ENCODE results near the gene PFKM.

The PFKM gene

GRCh38 chr12:48183876-48184548, 64.8 kb downstream of the PFKM start:
- Mint-ChIP-seq H3K9me3 (no peaks in the 10 kb centered on the region), H3K27ac (peak overlapping the region; percentile 43), H3K27me3 (peaks cover 37% of the 10 kb centered on the region), H3K4me1 (peaks cover 32% of the 10 kb centered on the region), H3K36me3 (no peaks in the 10 kb centered on the region), H3K4me3 (peak overlapping the region; percentile 91)
- ATAC-seq = peak; percentile 40

DNA sequence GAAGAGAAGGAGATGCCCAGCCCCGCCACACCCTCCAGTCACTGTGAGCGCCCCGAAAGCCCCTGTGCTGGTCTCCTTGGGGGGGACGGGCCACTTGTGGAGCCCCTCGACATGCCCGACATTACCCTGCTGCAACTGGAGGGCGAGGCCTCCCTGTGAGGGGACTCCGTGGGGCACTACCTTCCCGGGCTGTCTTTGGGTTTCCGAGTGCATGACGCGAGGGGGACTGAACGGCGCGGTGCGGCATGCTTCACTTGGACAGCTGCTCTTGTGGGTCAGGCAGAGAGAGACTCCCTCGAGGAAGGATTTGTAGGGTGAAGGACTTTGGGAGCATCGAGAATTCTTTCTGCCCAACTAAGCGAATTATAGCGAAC, 65.4 kb downstream of the PFKM start:
- H3K27me3 Mint-ChIP-seq = peaks cover 32% of the 10 kb centered on the region
- H3K4me3 Mint-ChIP-seq = peak overlapping the region; percentile 91
- H3K9me3 Mint-ChIP-seq = no peaks in the 10 kb centered on the region
- peaks cover 32% of the 10 kb centered on the region for H3K4me1 Mint-ChIP-seq
- H3K36me3 Mint-ChIP-seq = no peaks in the 10 kb centered on the region
- ATAC-seq = no peak
- H3K27ac Mint-ChIP-seq = no peak overlapping the region

DNA sequence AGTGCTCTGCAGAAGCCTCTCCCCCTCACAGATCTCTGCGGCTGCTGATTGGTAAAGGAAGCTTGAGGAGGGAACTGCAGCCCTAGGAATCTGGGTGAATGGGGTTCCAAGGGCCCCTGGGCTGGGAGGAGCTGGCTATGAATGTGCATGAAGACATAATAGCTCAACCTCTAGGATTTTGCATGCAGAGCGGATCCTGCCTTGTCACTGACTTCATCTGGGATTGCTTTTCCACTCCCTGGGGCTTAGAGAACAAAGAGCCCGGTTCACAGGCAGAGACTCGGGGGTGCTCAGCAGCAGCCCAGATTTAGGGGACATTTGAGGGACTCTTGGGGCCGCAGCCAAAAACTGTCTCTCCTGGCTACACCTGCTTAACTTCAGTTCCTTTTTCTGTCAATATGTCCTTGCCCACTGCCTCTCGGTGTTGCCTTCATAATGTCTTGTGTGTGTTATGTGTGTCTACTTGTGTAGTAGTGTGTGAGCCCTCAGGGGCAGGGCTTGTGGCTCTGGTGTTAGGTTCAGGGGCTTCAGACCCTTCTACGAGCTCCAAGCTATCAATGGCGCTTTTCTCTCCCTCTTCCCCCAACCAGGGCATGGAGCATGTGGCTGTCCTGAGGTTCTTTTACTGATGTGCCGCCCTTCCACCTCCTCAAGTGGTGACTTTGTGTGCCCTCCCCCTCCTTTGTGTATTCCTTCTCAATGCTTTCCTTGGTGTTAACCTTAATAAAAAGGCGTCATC, 66.2 kb downstream of the PFKM start:
- Mint-ChIP-seq H3K4me1 (peaks cover 32% of the 10 kb centered on the region), H3K27ac (no peak overlapping the region), H3K27me3 (peaks cover 27% of the 10 kb centered on the region), H3K9me3 (no peaks in the 10 kb centered on the region), H3K4me3 (no peak overlapping the region), H3K36me3 (no peaks in the 10 kb centered on the region)
- no peak for ATAC-seq

- ATAC-seq = no peak
- H3K4me1 Mint-ChIP-seq = peaks cover 26% of the 10 kb centered on the region
- no peak overlapping the region for H3K4me3 Mint-ChIP-seq
- H3K9me3 Mint-ChIP-seq = no peaks in the 10 kb centered on the region
- no peak overlapping the region for H3K27ac Mint-ChIP-seq
- H3K36me3 Mint-ChIP-seq = no peaks in the 10 kb centered on the region
- H3K27me3 Mint-ChIP-seq = peaks cover 19% of the 10 kb centered on the region
Measured at GRCh38 chr12:48187916-48188695, 68.9 kb downstream of the PFKM start.

GRCh38 chr12:48189331-48190125, 70.4 kb downstream of the PFKM start:
- no peak overlapping the region for H3K4me3 Mint-ChIP-seq
- H3K27ac Mint-ChIP-seq = no peak overlapping the region
- peak; percentile 66 for ATAC-seq
- H3K27me3 Mint-ChIP-seq = peaks cover 26% of the 10 kb centered on the region
- H3K9me3 Mint-ChIP-seq = no peaks in the 10 kb centered on the region
- no peaks in the 10 kb centered on the region for H3K36me3 Mint-ChIP-seq
- H3K4me1 Mint-ChIP-seq = peaks cover 20% of the 10 kb centered on the region

DNA sequence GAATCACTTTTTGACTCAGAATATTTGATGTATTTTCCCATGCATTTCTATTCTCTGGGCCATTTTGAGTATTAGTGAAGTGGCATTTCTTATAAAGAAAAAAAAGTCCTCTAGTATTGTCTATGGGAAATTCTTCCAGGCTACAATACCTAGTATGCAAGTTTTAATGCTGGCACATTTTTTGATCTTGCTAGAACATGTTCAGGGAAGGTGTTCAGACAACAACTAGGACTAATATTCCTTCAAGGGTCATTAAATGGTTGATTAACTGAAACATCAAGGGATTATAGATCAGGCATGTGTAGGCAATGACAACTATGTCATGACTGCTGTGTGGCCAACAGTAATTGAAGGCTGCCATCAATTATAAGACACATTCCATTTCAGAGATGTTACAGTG, 71.9 kb downstream of the PFKM start:
- peaks cover 5% of the 10 kb centered on the region for H3K4me1 Mint-ChIP-seq
- no peaks in the 10 kb centered on the region for H3K9me3 Mint-ChIP-seq
- H3K36me3 Mint-ChIP-seq = no peaks in the 10 kb centered on the region
- H3K27ac Mint-ChIP-seq = no peak overlapping the region
- no peak overlapping the region for H3K4me3 Mint-ChIP-seq
- H3K27me3 Mint-ChIP-seq = peaks cover 28% of the 10 kb centered on the region
- no peak for ATAC-seq

GRCh38 chr12:48192861-48193260, 73.7 kb downstream of the PFKM start:
- peaks cover 28% of the 10 kb centered on the region for H3K27me3 Mint-ChIP-seq
- no peak overlapping the region for H3K27ac Mint-ChIP-seq
- ATAC-seq = no peak
- no peaks in the 10 kb centered on the region for H3K36me3 Mint-ChIP-seq
- no peaks in the 10 kb centered on the region for H3K9me3 Mint-ChIP-seq
- no peaks in the 10 kb centered on the region for H3K4me1 Mint-ChIP-seq
- H3K4me3 Mint-ChIP-seq = no peak overlapping the region

GRCh38 chr12:48193623-48194022, 74.5 kb downstream of the PFKM start:
- no peaks in the 10 kb centered on the region for H3K4me1 Mint-ChIP-seq
- no peak for ATAC-seq
- H3K4me3 Mint-ChIP-seq = no peak overlapping the region
- peaks cover 28% of the 10 kb centered on the region for H3K27me3 Mint-ChIP-seq
- H3K36me3 Mint-ChIP-seq = no peaks in the 10 kb centered on the region
- no peak overlapping the region for H3K27ac Mint-ChIP-seq
- no peaks in the 10 kb centered on the region for H3K9me3 Mint-ChIP-seq

DNA sequence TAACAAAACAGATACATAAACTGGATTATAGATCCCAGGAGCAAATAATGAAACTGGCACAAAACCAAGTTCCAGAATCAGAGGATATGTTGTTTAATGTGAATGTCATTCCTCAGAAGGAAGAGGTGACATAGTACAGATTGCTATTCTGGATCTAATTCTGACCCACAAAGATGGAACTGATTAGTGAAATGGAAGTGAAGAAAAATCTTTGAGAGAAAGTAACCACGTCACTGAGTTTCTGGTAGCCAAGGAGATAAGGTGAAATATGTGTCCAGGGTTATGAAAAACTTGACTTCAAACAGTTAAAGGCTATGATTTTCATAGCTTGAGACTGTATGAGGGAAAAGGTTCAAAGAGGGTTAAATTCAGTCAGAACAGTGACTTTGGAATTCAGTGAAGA, 75.6 kb downstream of the PFKM start:
- H3K9me3 Mint-ChIP-seq = no peaks in the 10 kb centered on the region
- no peaks in the 10 kb centered on the region for H3K36me3 Mint-ChIP-seq
- no peak for ATAC-seq
- peaks cover 9% of the 10 kb centered on the region for H3K4me1 Mint-ChIP-seq
- peaks cover 28% of the 10 kb centered on the region for H3K27me3 Mint-ChIP-seq
- no peak overlapping the region for H3K4me3 Mint-ChIP-seq
- H3K27ac Mint-ChIP-seq = no peak overlapping the region

All from stimulated activated memory B cell treated with anti-CD40 and anti-IgM and Interleukin-4, amounts not matched to agents 10 μg/mL and 1 μg/mL and 100 μg/mL, for 72 hours (primary cell).